Epithelial cell of esophagus (primary cell): Measurements from ENCODE around the gene CACNG4.

Source experiments
- DNase-seq: peaks from one replicate; pipeline ENCODE4 v3.0.0; 2010; ENCODE audit warnings: low read depth
- H3K4me3 ChIP-seq: 2 replicates; pipeline ENCODE4 v1.5.1; 2011; ENCODE audit warnings: mild to moderate bottlenecking, low read length, control low read depth
- CTCF ChIP-seq: IDR thresholded peaks from 2 replicates; pipeline ENCODE4 v1.5.1; 2011; ENCODE audit warnings: low read depth, mild to moderate bottlenecking, low read length, control low read depth, inconsistent platforms; ENCODE audit not compliant: insufficient read depth; ENCODE audit errors: missing control alignments

Gene CACNG4

DNA sequence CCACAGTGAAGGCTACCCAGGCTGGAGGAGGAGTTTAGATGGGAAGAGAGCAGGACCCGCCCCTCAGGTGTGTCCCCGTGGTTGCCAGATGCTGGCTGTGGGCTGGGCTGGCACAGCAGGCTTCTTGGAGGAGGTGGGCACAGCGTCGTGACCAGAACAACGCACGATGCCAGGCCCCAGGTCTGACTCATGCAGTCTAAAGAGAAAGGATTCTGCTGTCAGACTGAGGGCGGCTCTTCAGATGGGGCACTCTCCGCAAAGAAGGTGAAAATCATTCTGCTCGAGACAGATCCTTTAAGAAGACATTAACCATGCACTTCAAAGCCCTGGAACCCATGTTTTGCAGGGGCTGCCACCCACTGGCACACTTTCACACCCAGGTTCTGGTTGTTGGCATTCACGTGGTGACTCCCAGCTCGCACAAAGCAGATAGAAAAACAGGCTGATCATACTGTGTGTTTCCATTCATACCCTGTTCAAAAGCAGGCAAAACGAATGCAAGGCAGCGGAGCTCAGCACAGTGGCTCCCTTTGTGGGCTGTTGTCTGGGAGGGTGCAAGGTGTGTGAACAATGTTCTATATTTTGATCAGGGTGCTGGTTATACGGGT lies 19.0 kb downstream of the CACNG4 start:
- H3K4me3 ChIP-seq: no peak overlapping the region
- no peak for DNase-seq
- no peak for TF ChIP-seq CTCF

DNA sequence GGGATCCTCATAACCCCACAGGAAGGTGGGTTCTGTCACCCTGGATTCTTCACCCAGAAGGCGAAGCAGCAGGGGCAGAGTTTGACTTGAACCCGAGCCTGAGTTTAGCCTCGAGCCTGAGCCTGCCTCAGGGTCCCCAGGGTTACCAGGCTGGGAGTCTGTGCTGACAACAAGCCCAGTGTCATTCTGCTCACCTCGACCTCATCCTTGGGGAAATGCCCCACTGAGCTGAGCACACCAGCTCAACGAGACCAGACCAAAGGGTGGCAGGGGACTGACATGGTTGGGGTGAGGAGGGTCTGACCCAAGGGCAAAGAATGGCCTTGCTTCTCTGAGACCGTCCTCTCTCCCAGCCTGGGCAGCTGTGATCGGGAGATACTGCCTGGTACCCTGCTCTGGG lies 20.2 kb downstream of the CACNG4 start:
- DNase-seq: no peak
- TF ChIP-seq CTCF: no peak
- H3K4me3 ChIP-seq: no peak overlapping the region

- H3K4me3 ChIP-seq: no peak overlapping the region
- no peak for DNase-seq
- no peak for TF ChIP-seq CTCF
These were observed 21.1 kb downstream of the CACNG4 start for GRCh38 chr17:66985338-66986237.

- no peak overlapping the region for H3K4me3 ChIP-seq
- TF ChIP-seq CTCF: no peak
- no peak for DNase-seq
These were observed 22.2 kb downstream of the CACNG4 start for GRCh38 chr17:66986659-66987058.

- TF ChIP-seq CTCF: no peak
- no peak for DNase-seq
- no peak overlapping the region for H3K4me3 ChIP-seq
These were observed 22.6 kb downstream of the CACNG4 start for GRCh38 chr17:66987059-66987616.

- TF ChIP-seq CTCF: peak; percentile 16
- no peak for DNase-seq
- no peak overlapping the region for H3K4me3 ChIP-seq
These were observed 23.7 kb downstream of the CACNG4 start for GRCh38 chr17:66988069-66988798.
